H9 (cell line): Measurements from ENCODE around the gene PCDHA1. TPM values are rescaled to one million over a fixed set of nuclear protein-coding genes. Genes with fewer than 3 reads are reported as not detected.
"Not testable (repeated sequence)": the region's sequence is repeated elsewhere in the genome, so short reads cannot be mapped to it uniquely, and the experiment has no call there.

ENCODE experiments used
- DNase-seq: peaks from one replicate; pipeline ENCODE4 v3.0.0-alpha.2; 2017
- H2AFZ ChIP-seq: one replicate; pipeline ENCODE4 v1.6.1; 2013; ENCODE audit warnings: mild to moderate bottlenecking, low read length, control low read depth, moderate library complexity
- H2AK5ac ChIP-seq: 2 replicates; pipeline ENCODE4 v1.6.1; 2013; ENCODE audit warnings: low read length, control low read depth, mixed read lengths; ENCODE audit not compliant: insufficient read length
- H2BK120ac ChIP-seq: one replicate; pipeline ENCODE4 v1.6.1; 2013; ENCODE audit warnings: low read depth, mild to moderate bottlenecking, low read length, control low read depth, inconsistent platforms; ENCODE audit not compliant: poor library complexity, severe bottlenecking
- H2BK12ac ChIP-seq: 2 replicates; pipeline ENCODE4 v1.6.1; 2013; ENCODE audit warnings: low read length, control low read depth, mixed read lengths, low read depth; ENCODE audit not compliant: insufficient read length
- H2BK15ac ChIP-seq: 2 replicates; pipeline ENCODE4 v1.6.1; 2013; ENCODE audit warnings: low read depth, low read length, control low read depth
- H2BK20ac ChIP-seq: one replicate; pipeline ENCODE4 v1.6.1; 2013; ENCODE audit warnings: low read depth, mild to moderate bottlenecking, low read length, control low read depth, inconsistent platforms; ENCODE audit not compliant: poor library complexity, severe bottlenecking
- H2BK5ac ChIP-seq: 2 replicates; pipeline ENCODE4 v1.6.1; 2013; ENCODE audit warnings: low read length, control low read depth, mixed read lengths; ENCODE audit not compliant: insufficient read length
- H3K14ac ChIP-seq: 2 replicates; pipeline ENCODE4 v1.6.1; 2013; ENCODE audit warnings: low read length, control low read depth; ENCODE audit not compliant: insufficient read depth
- H3K18ac ChIP-seq: 2 replicates; pipeline ENCODE4 v1.6.1; 2013; ENCODE audit warnings: low read depth, mild to moderate bottlenecking, mixed read lengths, low read length, control low read depth; ENCODE audit not compliant: insufficient read length
- H3K23ac ChIP-seq: 2 replicates; pipeline ENCODE4 v1.6.1; 2013; ENCODE audit warnings: low read length, control low read depth, mixed read lengths, low read depth; ENCODE audit not compliant: insufficient read length
- H3K23me2 ChIP-seq: 2 replicates; pipeline ENCODE4 v1.6.1; 2013; ENCODE audit warnings: low read depth, mild to moderate bottlenecking, mixed read lengths, low read length, control low read depth; ENCODE audit not compliant: insufficient read length, poor library complexity, severe bottlenecking
- H3K27ac ChIP-seq: 2 replicates; pipeline ENCODE4 v1.5.1; 2013; ENCODE audit warnings: low read length, control low read depth, mixed read lengths, low read depth; ENCODE audit not compliant: insufficient read length
- H3K27me3 ChIP-seq: 2 replicates; pipeline ENCODE4 v1.6.1; 2013; ENCODE audit warnings: low read length, control low read depth, inconsistent platforms; ENCODE audit not compliant: insufficient read depth
- H3K4ac ChIP-seq: 2 replicates; pipeline ENCODE4 v1.6.1; 2013; ENCODE audit warnings: low read depth, mild to moderate bottlenecking, control low read depth, inconsistent platforms, low read length, moderate library complexity
- H3K4me1 ChIP-seq: 2 replicates; pipeline ENCODE4 v1.6.1; 2013; ENCODE audit warnings: low read length, control low read depth, inconsistent platforms; ENCODE audit not compliant: insufficient read depth
- H3K4me2 ChIP-seq: 2 replicates; pipeline ENCODE4 v1.6.1; 2013; ENCODE audit warnings: low read length, control low read depth, mixed read lengths; ENCODE audit not compliant: insufficient read length, insufficient read depth
- H3K56ac ChIP-seq: 2 replicates; pipeline ENCODE4 v1.6.1; 2013; ENCODE audit warnings: low read depth, mild to moderate bottlenecking, mixed read lengths, low read length, control low read depth; ENCODE audit not compliant: insufficient read length
- H3K79me1 ChIP-seq: 2 replicates; pipeline ENCODE4 v1.6.1; 2013; ENCODE audit warnings: low read depth, mild to moderate bottlenecking, moderate library complexity, low read length, control low read depth, inconsistent platforms; ENCODE audit not compliant: insufficient read depth, poor library complexity, severe bottlenecking
- H3K79me2 ChIP-seq: 2 replicates; pipeline ENCODE4 v1.6.1; 2013; ENCODE audit warnings: low read length, control low read depth, inconsistent platforms; ENCODE audit not compliant: insufficient read depth
- H3K9ac ChIP-seq: 2 replicates; pipeline ENCODE4 v1.6.1; 2013; ENCODE audit warnings: low read length, control low read depth, mixed read lengths; ENCODE audit not compliant: insufficient read length; ENCODE audit errors: extremely low read depth
- H3K9me3 ChIP-seq: one replicate; pipeline ENCODE4 v1.6.1; 2013; ENCODE audit warnings: low read depth, low read length, inconsistent platforms; ENCODE audit not compliant: control insufficient read depth
- H3T11ph ChIP-seq: one replicate; pipeline ENCODE4 v1.6.1; 2013; ENCODE audit warnings: mild to moderate bottlenecking, low read length, control low read depth, inconsistent platforms
- H4K20me1 ChIP-seq: one replicate; pipeline ENCODE4 v1.6.1; 2013; ENCODE audit not compliant: control insufficient read depth, insufficient read length, insufficient read depth
- H4K5ac ChIP-seq: 2 replicates; pipeline ENCODE4 v1.6.1; 2013; ENCODE audit warnings: low read depth, mild to moderate bottlenecking, mixed read lengths, low read length, control low read depth; ENCODE audit not compliant: insufficient read length
- H4K8ac ChIP-seq: replicated peaks from 2 replicates; pipeline ENCODE4 v1.6.1; 2013; ENCODE audit warnings: low read length, control low read depth, mixed read lengths, low read depth; ENCODE audit not compliant: insufficient read length
- H4K91ac ChIP-seq: 2 replicates; pipeline ENCODE4 v1.6.1; 2013; ENCODE audit warnings: low read depth, mild to moderate bottlenecking, moderate library complexity, mixed read lengths, low read length, control low read depth; ENCODE audit not compliant: insufficient read length
- H3K27ac Mint-ChIP-seq, 3 experiments: 2 replicates in 2 of 3; 3 replicates in 1 of 3; pipeline ENCODE4 v1.8.0; 2020 to 2021; ENCODE audit warnings: mixed read lengths in 3 of 3, mild to moderate bottlenecking in 1 of 3, moderate library complexity in 1 of 3
- H3K27me3 Mint-ChIP-seq: 2 replicates; pipeline ENCODE4 v1.8.0; 2021; ENCODE audit warnings: low read depth, mild to moderate bottlenecking, moderate library complexity, mixed read lengths
- H3K36me3 Mint-ChIP-seq, 3 experiments: 2 replicates in 2 of 3; 3 replicates in 1 of 3; pipeline ENCODE4 v1.8.0; 2020 to 2021; ENCODE audit warnings: low read depth in 3 of 3, mixed read lengths in 3 of 3; ENCODE audit not compliant: insufficient read depth in 1 of 3
- H3K4me1 Mint-ChIP-seq, 2 experiments: 2 replicates each; pipeline ENCODE4 v1.8.0; 2020; ENCODE audit warnings: mixed read lengths in 2 of 2
- H3K4me3 Mint-ChIP-seq, 2 experiments: 2 replicates in 1 of 2; 3 replicates in 1 of 2; pipeline ENCODE4 v1.8.0; 2020 to 2021; ENCODE audit warnings: mild to moderate bottlenecking in 2 of 2, mixed read lengths in 2 of 2, moderate library complexity in 1 of 2
- H3K9me3 Mint-ChIP-seq, 2 experiments: 2 replicates in 1 of 2; 3 replicates in 1 of 2; pipeline ENCODE4 v1.8.0; 2020; ENCODE audit warnings: mild to moderate bottlenecking in 2 of 2, mixed read lengths in 2 of 2, moderate library complexity in 1 of 2
- WGBS: extraction: QIAGEN DNeasy Blood & Tissue Kit; methylation state at CpG from one replicate; pipeline ENCODE4 v1.1.7; 2013; ENCODE audit warnings: missing lambda C conversion rate, low lambda C conversion rate, mixed read lengths; ENCODE audit not compliant: insufficient read length; ENCODE audit errors: extremely low coverage; 5-methylcytosine and 5-hydroxymethylcytosine counted together
- total RNA-seq: library from RNA; stranded (reverse); gene quantifications from 2 replicates; pipeline ENCODE4 v1.2.1, GENCODE V29; 2021
- TF ChIP-seq, protein P1 (sequence below): fragments of 200-600 bp; sonication (generic); conservative IDR thresholded peaks from 3 replicates; pipeline ENCODE4 v1.8.0; 2021; ENCODE audit warnings: antibody characterized with exemption, mild to moderate bottlenecking

Gene PCDHA1
- total RNA-seq, 1 experiment from 2014 or later, result 0.61 TPM

DNA sequence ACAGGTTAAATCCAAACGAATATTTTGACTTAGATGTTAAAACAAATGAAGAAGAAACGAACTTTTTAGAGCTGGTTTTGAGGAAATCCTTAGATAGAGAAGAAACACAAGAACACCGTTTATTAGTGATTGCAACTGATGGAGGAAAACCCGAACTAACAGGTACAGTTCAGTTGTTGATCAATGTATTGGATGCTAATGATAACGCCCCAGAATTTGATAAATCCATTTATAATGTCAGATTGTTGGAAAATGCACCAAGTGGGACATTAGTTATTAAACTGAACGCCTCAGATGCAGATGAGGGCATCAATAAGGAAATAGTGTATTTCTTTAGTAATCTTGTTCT lies 36.3 kb downstream of the PCDHA1 start:
- Histone ChIP-seq H3K79me1 (no peaks in the 10 kb centered on the region), H3K79me2 (no peaks in the 10 kb centered on the region), H3K23me2 (peaks cover 3% of the 10 kb centered on the region), H3K9ac (no peak overlapping the region), H4K91ac (no peak overlapping the region), H2BK20ac (no peak overlapping the region), H2BK15ac (no peak overlapping the region), H2BK5ac (no peak overlapping the region), H3K18ac (no peak overlapping the region), H2AK5ac (no peak overlapping the region), H3K56ac (no peak overlapping the region), H2AFZ (no peak overlapping the region), H4K20me1 (no peaks in the 10 kb centered on the region), H3K23ac (no peak overlapping the region), H3K4me1 (no peaks in the 10 kb centered on the region), H3T11ph (no peak overlapping the region), H3K4me2 (no peak overlapping the region), H4K8ac (no peak overlapping the region), H2BK120ac (no peak overlapping the region), H3K4ac (no peak overlapping the region), H2BK12ac (no peak overlapping the region), H3K14ac (no peak overlapping the region), H3K27ac (no peak overlapping the region), H3K27me3 (no peaks in the 10 kb centered on the region), H4K5ac (no peak overlapping the region), H3K9me3 (no peaks in the 10 kb centered on the region)
- TF ChIP-seq, protein P1, sequence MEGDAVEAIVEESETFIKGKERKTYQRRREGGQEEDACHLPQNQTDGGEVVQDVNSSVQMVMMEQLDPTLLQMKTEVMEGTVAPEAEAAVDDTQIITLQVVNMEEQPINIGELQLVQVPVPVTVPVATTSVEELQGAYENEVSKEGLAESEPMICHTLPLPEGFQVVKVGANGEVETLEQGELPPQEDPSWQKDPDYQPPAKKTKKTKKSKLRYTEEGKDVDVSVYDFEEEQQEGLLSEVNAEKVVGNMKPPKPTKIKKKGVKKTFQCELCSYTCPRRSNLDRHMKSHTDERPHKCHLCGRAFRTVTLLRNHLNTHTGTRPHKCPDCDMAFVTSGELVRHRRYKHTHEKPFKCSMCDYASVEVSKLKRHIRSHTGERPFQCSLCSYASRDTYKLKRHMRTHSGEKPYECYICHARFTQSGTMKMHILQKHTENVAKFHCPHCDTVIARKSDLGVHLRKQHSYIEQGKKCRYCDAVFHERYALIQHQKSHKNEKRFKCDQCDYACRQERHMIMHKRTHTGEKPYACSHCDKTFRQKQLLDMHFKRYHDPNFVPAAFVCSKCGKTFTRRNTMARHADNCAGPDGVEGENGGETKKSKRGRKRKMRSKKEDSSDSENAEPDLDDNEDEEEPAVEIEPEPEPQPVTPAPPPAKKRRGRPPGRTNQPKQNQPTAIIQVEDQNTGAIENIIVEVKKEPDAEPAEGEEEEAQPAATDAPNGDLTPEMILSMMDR, result no peak
- H3K27ac Mint-ChIP-seq, result no peak overlapping the region
- H3K36me3 Mint-ChIP-seq, result peaks cover 9 to 18% (median 15%) of the 10 kb centered on the region in 3 experiments
- DNase-seq, result no peak
- WGBS, result no CpG with 5 or more reads among the region's 6 CpGs
- no peaks in the 10 kb centered on the region for H3K27me3 Mint-ChIP-seq
- peaks cover 0 to 16% of the 10 kb centered on the region in 2 experiments; a peak in 2 of 5 replicates for H3K9me3 Mint-ChIP-seq
- H3K4me3 Mint-ChIP-seq, result no peak overlapping the region
- H3K4me1 Mint-ChIP-seq, result peaks cover 0 to 3% of the 10 kb centered on the region in 2 experiments; a peak in 2 of 4 replicates

DNA sequence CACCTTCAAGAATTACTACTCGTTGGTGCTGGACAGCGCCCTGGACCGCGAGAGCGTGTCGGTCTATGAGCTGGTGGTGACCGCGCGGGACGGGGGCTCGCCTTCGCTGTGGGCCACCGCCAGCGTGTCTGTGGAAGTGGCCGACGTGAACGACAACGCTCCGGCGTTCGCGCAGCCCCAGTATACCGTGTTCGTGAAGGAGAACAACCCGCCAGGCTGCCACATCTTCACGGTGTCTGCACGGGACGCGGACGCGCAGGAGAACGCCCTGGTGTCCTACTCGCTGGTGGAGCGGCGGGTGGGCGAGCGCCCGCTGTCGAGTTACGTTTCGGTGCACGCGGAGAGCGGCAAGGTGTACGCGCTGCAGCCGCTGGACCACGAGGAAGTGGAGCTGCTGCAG lies 37.0 kb downstream of the PCDHA1 start:
- not testable (repeated sequence) for H3K79me1 ChIP-seq, H3K23ac ChIP-seq, H3K23me2 ChIP-seq, H4K5ac ChIP-seq, H2BK5ac ChIP-seq, H3K56ac ChIP-seq, H3K27ac Mint-ChIP-seq, H3K27ac ChIP-seq, H3K4ac ChIP-seq, H2BK20ac ChIP-seq, H3K4me1 ChIP-seq, H3K79me2 ChIP-seq, H3K4me1 Mint-ChIP-seq, H3K27me3 Mint-ChIP-seq, H2AK5ac ChIP-seq, H3K14ac ChIP-seq, H3T11ph ChIP-seq, H2BK15ac ChIP-seq, H2BK120ac ChIP-seq, H3K4me2 ChIP-seq, H3K4me3 Mint-ChIP-seq, H2BK12ac ChIP-seq, H4K8ac ChIP-seq, H3K9ac ChIP-seq, H4K91ac ChIP-seq, DNase-seq, H3K9me3 ChIP-seq, H3K27me3 ChIP-seq, H4K20me1 ChIP-seq, H2AFZ ChIP-seq, H3K18ac ChIP-seq
- Mint-ChIP-seq H3K9me3 (peaks cover 2 to 16% of the 10 kb centered on the region in 2 experiments; a peak in 3 of 5 replicates), H3K36me3 (peaks cover 9 to 18% (median 15%) of the 10 kb centered on the region in 3 experiments)
- no CpG with 5 or more reads among the region's 48 CpGs for WGBS
